ENCODE data around the gene ADGRB3.

- no peak for TF ChIP-seq EGR1 (IDR thresholded peaks at IDR 0.05)
- TF ChIP-seq TAF1 (IDR thresholded peaks at IDR 0.05; ENCODE audit: low read depth) = no peak
- no peak for TF ChIP-seq RAD21 (IDR thresholded peaks at IDR 0.05; ENCODE audit: low read depth)
- TF ChIP-seq REST (IDR thresholded peaks at IDR 0.05; ENCODE audit: low read depth) = no peak
- TF ChIP-seq CEBPB (IDR thresholded peaks at IDR 0.05) = no peak
- no peak for TF ChIP-seq USF1 (IDR thresholded peaks at IDR 0.05)
- TF ChIP-seq MAX (IDR thresholded peaks at IDR 0.05) = no peak
- no peak for TF ChIP-seq EP300 (IDR thresholded peaks at IDR 0.05; ENCODE audit: borderline replicate concordance)
- TF ChIP-seq FOXM1 (IDR thresholded peaks at IDR 0.05; ENCODE audit: borderline replicate concordance, low read depth) = no peak
Observed at GRCh38 chr6:69122407-69122773, 487.3 kb downstream of the ADGRB3 start.

Data from Ishikawa (cell line).